GM12875 (cell line): ENCODE results near the gene MOB3A.

Source experiments
- H3K4me3 ChIP-seq: one replicate; pipeline ENCODE4 v1.5.1; 2011; ENCODE audit warnings: low read depth, low read length, control low read depth
- TF ChIP-seq, protein P1 (sequence below): IDR thresholded peaks from 2 replicates; pipeline ENCODE4 v1.5.1; 2011; ENCODE audit warnings: low read depth, mild to moderate bottlenecking, control low read depth, inconsistent platforms, low read length, moderate library complexity, borderline replicate concordance; ENCODE audit not compliant: insufficient read depth

Gene MOB3A

GRCh38 chr19:2032296-2032941, 63.7 kb downstream of the MOB3A start:
- TF ChIP-seq, protein P1, sequence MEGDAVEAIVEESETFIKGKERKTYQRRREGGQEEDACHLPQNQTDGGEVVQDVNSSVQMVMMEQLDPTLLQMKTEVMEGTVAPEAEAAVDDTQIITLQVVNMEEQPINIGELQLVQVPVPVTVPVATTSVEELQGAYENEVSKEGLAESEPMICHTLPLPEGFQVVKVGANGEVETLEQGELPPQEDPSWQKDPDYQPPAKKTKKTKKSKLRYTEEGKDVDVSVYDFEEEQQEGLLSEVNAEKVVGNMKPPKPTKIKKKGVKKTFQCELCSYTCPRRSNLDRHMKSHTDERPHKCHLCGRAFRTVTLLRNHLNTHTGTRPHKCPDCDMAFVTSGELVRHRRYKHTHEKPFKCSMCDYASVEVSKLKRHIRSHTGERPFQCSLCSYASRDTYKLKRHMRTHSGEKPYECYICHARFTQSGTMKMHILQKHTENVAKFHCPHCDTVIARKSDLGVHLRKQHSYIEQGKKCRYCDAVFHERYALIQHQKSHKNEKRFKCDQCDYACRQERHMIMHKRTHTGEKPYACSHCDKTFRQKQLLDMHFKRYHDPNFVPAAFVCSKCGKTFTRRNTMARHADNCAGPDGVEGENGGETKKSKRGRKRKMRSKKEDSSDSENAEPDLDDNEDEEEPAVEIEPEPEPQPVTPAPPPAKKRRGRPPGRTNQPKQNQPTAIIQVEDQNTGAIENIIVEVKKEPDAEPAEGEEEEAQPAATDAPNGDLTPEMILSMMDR, result no peak
- no peak overlapping the region for H3K4me3 ChIP-seq

- TF ChIP-seq, protein P1, result no peak
- H3K4me3 ChIP-seq, result no peak overlapping the region
Observed at GRCh38 chr19:2027361-2027760, 68.8 kb downstream of the MOB3A start.

- no peak overlapping the region for H3K4me3 ChIP-seq
- TF ChIP-seq, protein P1, result no peak
Observed at GRCh38 chr19:2026770-2027169, 69.4 kb downstream of the MOB3A start.

DNA sequence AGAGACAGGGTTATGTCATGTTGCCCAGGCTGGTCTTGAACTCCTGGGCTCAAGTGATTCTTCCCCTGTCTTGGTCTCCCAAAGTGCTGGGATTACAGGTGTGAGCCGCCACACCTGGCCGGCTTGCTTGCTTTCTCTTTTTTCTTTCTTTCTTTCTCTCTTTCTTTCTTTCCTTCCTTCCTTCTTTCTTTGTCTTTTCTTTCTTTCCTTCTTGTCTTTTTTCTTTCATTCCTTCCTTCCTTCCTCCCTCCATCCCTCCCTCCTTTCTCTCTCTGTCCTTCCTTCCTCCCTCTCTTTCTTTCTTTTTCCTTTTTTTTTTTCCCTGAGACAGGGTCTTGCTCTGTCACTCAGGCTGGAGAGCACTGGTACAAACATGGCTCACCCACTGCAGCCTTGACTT, 73.8 kb downstream of the MOB3A start:
- H3K4me3 ChIP-seq, result no peak overlapping the region
- TF ChIP-seq, protein P1, result no peak

- TF ChIP-seq, protein P1, result no peak
- H3K4me3 ChIP-seq, result no peak overlapping the region
Observed at GRCh38 chr19:2021453-2022140, 74.5 kb downstream of the MOB3A start.
